Measurements from ENCODE around the gene IGSF9B. TPM values are rescaled to one million over a fixed set of nuclear protein-coding genes. Genes with fewer than 3 reads are reported as not detected.

IGSF9B gene
- total and polyA plus RNA-seq, 2 of the 13 experiments (the other 11 are each of a cell fraction or from before 2014, with no cell fraction given) = not detected

DNA sequence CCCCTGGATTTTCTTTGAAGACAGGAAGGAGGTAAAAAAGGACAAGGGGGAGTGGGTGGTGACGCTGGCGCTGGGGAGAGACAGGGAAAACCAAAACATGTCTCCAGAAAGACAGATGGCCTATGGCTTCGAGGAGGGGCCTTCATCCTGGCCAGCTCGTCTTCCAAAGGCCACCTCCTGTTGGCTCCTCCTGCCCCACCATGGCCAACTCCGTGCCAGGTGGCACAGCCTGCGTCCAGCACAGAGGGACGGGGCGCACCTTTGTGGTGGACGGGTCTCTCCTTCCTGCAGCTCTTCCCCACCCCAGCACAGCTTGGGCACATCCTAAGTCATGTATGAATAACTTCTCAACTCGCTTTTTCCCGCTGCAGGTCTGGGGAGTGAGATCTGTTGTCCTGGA, 22.7 kb downstream of the IGSF9B start:
- WGBS (ENCODE audit: low lambda C conversion rate) = 7% methylated on average over 5 of the region's 11 CpGs
- Histone ChIP-seq H3K4me3 (replicated peaks in 1 of 3; ENCODE audit: insufficient read depth in 1 of 3, low read depth in 2 of 3, low read length in 3 of 3) (no peak overlapping the region), H3K9ac (ENCODE audit: insufficient read depth, low read depth, low read length) (no peak overlapping the region), H3K4me1 (ENCODE audit: insufficient read depth, low read length) (no peaks in the 10 kb centered on the region), H3K36me3 (replicated peaks in 1 of 2; ENCODE audit: control insufficient read depth in 1 of 2, insufficient read depth in 2 of 2, low read length in 2 of 2) (no peaks in the 10 kb centered on the region), H2AFZ (ENCODE audit: low read length) (no peak overlapping the region), H3K27me3 (ENCODE audit: control insufficient read depth in 1 of 2, insufficient read depth in 2 of 2, low read length in 2 of 2) (peaks cover 3 to 61% of the 10 kb centered on the region in 2 experiments; a peak in 4 of 5 replicates), H3K27ac (ENCODE audit: extremely low read length, insufficient read depth, low read length) (no peak overlapping the region), H3K9me3 (ENCODE audit: low read length) (no peaks in the 10 kb centered on the region), H3K79me2 (ENCODE audit: insufficient read depth, low read length) (no peaks in the 10 kb centered on the region), H3K4me2 (ENCODE audit: low read depth, low read length) (no peak overlapping the region), H4K20me1 (ENCODE audit: insufficient read depth, low read length) (0 out of 2 replicates have a peak, but pooled peaks cover 4% of the 10 kb centered on the region)
- FAIRE-seq (no peak), DNase-seq (ENCODE audit: low spot score) (no peak), ATAC-seq (no peak)
- POLR2A ChIA-PET = no interaction called here
- no TSS peak for BruUV-seq (replicated peaks)
- intact Hi-C loops (cut with micrococcal nuclease; ENCODE audit: unreplicated experiment) = no loop called here
- in situ Hi-C loops (cut with HindIII; ENCODE audit: extremely low pct_ligation_motif_present, low pct_unique_long_range_greater_than_20kb) = no loop called here
- CTCF ChIA-PET (ENCODE audit: low intra/inter-chr PET ratio, low total read pairs) = no interaction called here
- no peak for TF ChIP-seq ZNF572 (CRISPR knock-in tag; IDR thresholded peaks at IDR 0.05)
- no peak for TF ChIP-seq ZNF331 (CRISPR knock-in tag; IDR thresholded peaks at IDR 0.05)

DNA sequence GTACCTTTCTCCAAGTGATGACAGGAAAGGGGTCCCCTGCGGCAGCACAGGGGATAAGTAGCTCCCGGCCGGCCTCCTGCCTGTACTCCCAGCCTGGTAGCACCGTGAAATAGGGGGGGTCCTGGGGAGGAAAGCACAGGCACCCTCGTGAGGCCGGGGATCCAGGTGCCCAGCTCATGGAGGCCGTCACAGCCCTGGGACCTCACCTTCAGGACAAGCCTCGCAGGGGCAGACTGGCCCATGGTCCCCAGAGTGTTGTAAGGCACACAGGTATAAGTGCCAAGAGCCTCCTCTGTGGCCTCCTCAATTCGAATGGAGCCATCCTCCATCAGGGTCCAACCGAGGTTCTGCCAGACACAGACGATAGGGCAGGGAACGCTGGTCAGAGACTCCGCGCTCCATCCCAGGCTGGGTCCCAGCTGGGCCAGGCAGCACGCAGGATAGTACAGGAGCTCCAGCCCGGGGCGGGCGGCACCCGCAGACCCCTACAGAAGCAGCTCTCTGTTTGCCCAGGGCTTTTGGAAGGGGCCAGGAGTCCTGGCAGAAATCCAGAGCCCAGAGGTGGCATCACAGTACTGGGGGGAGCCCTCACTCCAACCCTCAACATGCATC, 25.2 kb downstream of the IGSF9B start:
- BruUV-seq (replicated peaks) = no TSS peak
- no peak for FAIRE-seq
- 89% methylated on average over 6 of the region's 19 CpGs for WGBS (ENCODE audit: low lambda C conversion rate)
- H3K4me3 ChIP-seq (replicated peaks in 1 of 3; ENCODE audit: insufficient read depth in 1 of 3, low read depth in 2 of 3, low read length in 3 of 3) = no peak overlapping the region
- in situ Hi-C loops (cut with HindIII; ENCODE audit: extremely low pct_ligation_motif_present, low pct_unique_long_range_greater_than_20kb) = no loop called here
- H3K9ac ChIP-seq (ENCODE audit: insufficient read depth, low read depth, low read length) = no peak overlapping the region
- H3K36me3 ChIP-seq (replicated peaks in 1 of 2; ENCODE audit: control insufficient read depth in 1 of 2, insufficient read depth in 2 of 2, low read length in 2 of 2) = no peaks in the 10 kb centered on the region
- H3K9me3 ChIP-seq (ENCODE audit: low read length) = no peaks in the 10 kb centered on the region
- H3K4me2 ChIP-seq (ENCODE audit: low read depth, low read length) = no peak overlapping the region
- intact Hi-C loops (cut with micrococcal nuclease; ENCODE audit: unreplicated experiment) = no loop called here
- no peak overlapping the region for H2AFZ ChIP-seq (ENCODE audit: low read length)
- no peak overlapping the region for H3K27ac ChIP-seq (ENCODE audit: extremely low read length, insufficient read depth, low read length)
- CTCF ChIA-PET (ENCODE audit: low intra/inter-chr PET ratio, low total read pairs) = no interaction called here
- no peaks in the 10 kb centered on the region for H3K4me1 ChIP-seq (ENCODE audit: insufficient read depth, low read length)
- DNase-seq (ENCODE audit: low spot score) = no peak
- no peak for ATAC-seq
- H3K27me3 ChIP-seq (ENCODE audit: control insufficient read depth in 1 of 2, insufficient read depth in 2 of 2, low read length in 2 of 2) = peaks cover 6 to 59% of the 10 kb centered on the region in 2 experiments; a peak in 4 of 5 replicates
- 0 out of 2 replicates have a peak, but pooled peaks cover 4% of the 10 kb centered on the region for H4K20me1 ChIP-seq (ENCODE audit: insufficient read depth, low read length)
- POLR2A ChIA-PET = no interaction called here
- no peaks in the 10 kb centered on the region for H3K79me2 ChIP-seq (ENCODE audit: insufficient read depth, low read length)
- TF ChIP-seq, protein P1, sequence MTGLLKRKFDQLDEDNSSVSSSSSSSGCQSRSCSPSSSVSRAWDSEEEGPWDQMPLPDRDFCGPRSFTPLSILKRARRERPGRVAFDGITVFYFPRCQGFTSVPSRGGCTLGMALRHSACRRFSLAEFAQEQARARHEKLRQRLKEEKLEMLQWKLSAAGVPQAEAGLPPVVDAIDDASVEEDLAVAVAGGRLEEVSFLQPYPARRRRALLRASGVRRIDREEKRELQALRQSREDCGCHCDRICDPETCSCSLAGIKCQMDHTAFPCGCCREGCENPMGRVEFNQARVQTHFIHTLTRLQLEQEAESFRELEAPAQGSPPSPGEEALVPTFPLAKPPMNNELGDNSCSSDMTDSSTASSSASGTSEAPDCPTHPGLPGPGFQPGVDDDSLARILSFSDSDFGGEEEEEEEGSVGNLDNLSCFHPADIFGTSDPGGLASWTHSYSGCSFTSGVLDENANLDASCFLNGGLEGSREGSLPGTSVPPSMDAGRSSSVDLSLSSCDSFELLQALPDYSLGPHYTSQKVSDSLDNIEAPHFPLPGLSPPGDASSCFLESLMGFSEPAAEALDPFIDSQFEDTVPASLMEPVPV (CRISPR knock-in tag; IDR thresholded peaks at IDR 0.05) = no peak
- TF ChIP-seq, protein P2, sequence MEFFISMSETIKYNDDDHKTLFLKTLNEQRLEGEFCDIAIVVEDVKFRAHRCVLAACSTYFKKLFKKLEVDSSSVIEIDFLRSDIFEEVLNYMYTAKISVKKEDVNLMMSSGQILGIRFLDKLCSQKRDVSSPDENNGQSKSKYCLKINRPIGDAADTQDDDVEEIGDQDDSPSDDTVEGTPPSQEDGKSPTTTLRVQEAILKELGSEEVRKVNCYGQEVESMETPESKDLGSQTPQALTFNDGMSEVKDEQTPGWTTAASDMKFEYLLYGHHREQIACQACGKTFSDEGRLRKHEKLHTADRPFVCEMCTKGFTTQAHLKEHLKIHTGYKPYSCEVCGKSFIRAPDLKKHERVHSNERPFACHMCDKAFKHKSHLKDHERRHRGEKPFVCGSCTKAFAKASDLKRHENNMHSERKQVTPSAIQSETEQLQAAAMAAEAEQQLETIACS (CRISPR knock-in tag; IDR thresholded peaks at IDR 0.05) = no peak
- TF ChIP-seq, protein P3, sequence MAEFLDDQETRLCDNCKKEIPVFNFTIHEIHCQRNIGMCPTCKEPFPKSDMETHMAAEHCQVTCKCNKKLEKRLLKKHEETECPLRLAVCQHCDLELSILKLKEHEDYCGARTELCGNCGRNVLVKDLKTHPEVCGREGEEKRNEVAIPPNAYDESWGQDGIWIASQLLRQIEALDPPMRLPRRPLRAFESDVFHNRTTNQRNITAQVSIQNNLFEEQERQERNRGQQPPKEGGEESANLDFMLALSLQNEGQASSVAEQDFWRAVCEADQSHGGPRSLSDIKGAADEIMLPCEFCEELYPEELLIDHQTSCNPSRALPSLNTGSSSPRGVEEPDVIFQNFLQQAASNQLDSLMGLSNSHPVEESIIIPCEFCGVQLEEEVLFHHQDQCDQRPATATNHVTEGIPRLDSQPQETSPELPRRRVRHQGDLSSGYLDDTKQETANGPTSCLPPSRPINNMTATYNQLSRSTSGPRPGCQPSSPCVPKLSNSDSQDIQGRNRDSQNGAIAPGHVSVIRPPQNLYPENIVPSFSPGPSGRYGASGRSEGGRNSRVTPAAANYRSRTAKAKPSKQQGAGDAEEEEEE (CRISPR knock-in tag; IDR thresholded peaks at IDR 0.05; ENCODE audit: borderline replicate concordance) = no peak
- TF ChIP-seq PRPF4 (IDR thresholded peaks at IDR 0.05; ENCODE audit: low read depth, low read length, poor library complexity, severe bottlenecking) (no peak), MBNL3 (CRISPR knock-in tag; conservative IDR thresholded peaks at IDR 0.05) (no peak), ZNF382 (CRISPR knock-in tag; IDR thresholded peaks at IDR 0.05; ENCODE audit: borderline replicate concordance) (no peak)
- TF ChIP-seq, protein P4, sequence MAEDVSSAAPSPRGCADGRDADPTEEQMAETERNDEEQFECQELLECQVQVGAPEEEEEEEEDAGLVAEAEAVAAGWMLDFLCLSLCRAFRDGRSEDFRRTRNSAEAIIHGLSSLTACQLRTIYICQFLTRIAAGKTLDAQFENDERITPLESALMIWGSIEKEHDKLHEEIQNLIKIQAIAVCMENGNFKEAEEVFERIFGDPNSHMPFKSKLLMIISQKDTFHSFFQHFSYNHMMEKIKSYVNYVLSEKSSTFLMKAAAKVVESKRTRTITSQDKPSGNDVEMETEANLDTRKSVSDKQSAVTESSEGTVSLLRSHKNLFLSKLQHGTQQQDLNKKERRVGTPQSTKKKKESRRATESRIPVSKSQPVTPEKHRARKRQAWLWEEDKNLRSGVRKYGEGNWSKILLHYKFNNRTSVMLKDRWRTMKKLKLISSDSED (CRISPR knock-in tag; IDR thresholded peaks at IDR 0.05) = no peak
- TF ChIP-seq, protein P5, sequence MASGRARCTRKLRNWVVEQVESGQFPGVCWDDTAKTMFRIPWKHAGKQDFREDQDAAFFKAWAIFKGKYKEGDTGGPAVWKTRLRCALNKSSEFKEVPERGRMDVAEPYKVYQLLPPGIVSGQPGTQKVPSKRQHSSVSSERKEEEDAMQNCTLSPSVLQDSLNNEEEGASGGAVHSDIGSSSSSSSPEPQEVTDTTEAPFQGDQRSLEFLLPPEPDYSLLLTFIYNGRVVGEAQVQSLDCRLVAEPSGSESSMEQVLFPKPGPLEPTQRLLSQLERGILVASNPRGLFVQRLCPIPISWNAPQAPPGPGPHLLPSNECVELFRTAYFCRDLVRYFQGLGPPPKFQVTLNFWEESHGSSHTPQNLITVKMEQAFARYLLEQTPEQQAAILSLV (CRISPR knock-in tag; IDR thresholded peaks at IDR 0.05; ENCODE audit: borderline replicate concordance) = no peak
